ENCODE data around the gene ANO7. TPM values are rescaled to one million over a fixed set of nuclear protein-coding genes. Genes with fewer than 3 reads are reported as not detected.

ANO7 gene
- total and polyA plus RNA-seq, 7 donors, result 0.41 to 39.2 (median 3.9) TPM; not detected in 2

DNA sequence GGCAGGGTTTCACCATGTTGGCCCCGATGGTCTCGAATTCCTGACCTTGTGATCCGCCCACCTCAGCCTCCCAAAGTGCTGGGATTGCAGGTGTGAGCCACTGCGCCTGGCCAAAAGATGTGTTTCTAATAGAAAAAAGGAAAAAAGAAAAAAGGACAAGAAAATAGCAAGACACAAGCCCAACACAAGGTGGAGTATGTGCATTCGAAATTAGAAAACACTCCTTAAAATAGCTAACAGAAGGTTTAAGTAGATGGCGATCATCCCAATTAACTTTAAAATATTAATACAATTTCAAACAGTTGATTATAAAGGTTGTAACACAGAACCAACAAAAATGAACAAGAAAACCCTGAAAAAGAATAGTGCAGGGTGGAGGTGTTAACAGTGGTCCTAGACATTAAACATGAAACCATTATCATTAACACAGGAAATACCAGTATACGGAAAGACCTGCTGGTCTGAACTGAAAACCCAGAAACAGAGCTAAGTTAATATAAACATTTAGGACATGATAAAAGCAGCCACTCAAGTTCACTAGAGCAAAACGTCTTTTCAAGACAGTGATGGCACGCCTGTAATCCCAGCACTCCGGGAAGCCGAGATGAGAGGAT is 69.0 kb downstream of the ANO7 start:
- no peaks in the 10 kb centered on the region for H3K27me3 ChIP-seq
- H3K9me3 ChIP-seq, result no peaks in the 10 kb centered on the region
- no peak for DNase-seq
- TF ChIP-seq POLR2A (IDR thresholded peaks at IDR 0.05), result no peak
- TF ChIP-seq POLR2AphosphoS5 (IDR thresholded peaks at IDR 0.05), result no peak
- TF ChIP-seq, protein P1, sequence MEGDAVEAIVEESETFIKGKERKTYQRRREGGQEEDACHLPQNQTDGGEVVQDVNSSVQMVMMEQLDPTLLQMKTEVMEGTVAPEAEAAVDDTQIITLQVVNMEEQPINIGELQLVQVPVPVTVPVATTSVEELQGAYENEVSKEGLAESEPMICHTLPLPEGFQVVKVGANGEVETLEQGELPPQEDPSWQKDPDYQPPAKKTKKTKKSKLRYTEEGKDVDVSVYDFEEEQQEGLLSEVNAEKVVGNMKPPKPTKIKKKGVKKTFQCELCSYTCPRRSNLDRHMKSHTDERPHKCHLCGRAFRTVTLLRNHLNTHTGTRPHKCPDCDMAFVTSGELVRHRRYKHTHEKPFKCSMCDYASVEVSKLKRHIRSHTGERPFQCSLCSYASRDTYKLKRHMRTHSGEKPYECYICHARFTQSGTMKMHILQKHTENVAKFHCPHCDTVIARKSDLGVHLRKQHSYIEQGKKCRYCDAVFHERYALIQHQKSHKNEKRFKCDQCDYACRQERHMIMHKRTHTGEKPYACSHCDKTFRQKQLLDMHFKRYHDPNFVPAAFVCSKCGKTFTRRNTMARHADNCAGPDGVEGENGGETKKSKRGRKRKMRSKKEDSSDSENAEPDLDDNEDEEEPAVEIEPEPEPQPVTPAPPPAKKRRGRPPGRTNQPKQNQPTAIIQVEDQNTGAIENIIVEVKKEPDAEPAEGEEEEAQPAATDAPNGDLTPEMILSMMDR (IDR thresholded peaks at IDR 0.05), result peak in 1 of 4 experiments; percentile 14
- TF ChIP-seq EP300 (IDR thresholded peaks at IDR 0.05), result no peak
- H3K4me1 ChIP-seq, result peaks cover 0 to 7% (median 0%) of the 10 kb centered on the region in 4 donors
- no peak overlapping the region for H3K4me3 ChIP-seq
- intact Hi-C loops (cut with DNase I), result no loop called here
- no peak overlapping the region for H3K27ac ChIP-seq
- peaks cover 47 to 99% (median 71%) of the 10 kb centered on the region in 4 donors for H3K36me3 ChIP-seq
- 86 to 89% methylated on average over 11 of the region's 11 CpGs for WGBS, 2 donors

DNA sequence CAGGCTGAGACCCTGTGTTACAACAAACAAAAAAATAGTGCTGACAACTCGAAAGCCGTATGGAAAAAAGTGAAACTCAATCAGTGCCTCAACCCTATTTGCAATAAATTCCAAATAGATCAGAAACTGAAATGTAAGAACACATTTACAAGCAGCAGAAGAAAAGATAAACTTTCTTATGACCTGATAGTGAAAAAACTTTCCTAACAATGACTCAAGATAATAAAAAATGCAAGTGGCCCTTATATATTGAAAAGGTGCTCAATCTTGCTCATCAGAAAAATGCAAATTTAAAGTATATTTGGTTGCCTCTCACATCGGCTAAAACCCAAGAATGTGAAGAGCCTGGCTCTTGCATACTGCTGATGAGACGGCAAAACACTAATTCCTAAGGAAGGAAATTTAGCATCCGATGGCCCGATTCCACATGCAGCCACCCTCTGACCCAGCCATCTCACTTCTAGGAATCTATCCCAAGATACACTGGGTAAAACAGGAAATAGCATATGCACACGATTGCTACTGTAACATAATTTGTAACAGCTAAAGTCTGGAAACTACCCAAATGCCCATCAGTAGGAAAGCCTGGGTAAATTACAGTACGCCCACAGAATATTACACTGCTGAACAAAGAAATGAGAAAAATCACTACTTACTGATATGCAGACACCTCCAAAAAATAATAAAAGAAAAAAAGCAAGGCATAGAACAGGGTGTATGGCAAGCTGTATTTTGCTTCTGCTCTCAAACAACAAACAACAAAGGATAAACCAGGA is 70.2 kb downstream of the ANO7 start:
- no peak overlapping the region for H3K27ac ChIP-seq
- DNase-seq, result no peak
- H3K9me3 ChIP-seq, result no peaks in the 10 kb centered on the region
- peaks cover 0 to 7% (median 1%) of the 10 kb centered on the region in 4 donors for H3K4me1 ChIP-seq
- no peak overlapping the region for H3K4me3 ChIP-seq
- TF ChIP-seq, protein P1 (IDR thresholded peaks at IDR 0.05), result no peak
- no peak for TF ChIP-seq EP300 (IDR thresholded peaks at IDR 0.05)
- TF ChIP-seq POLR2AphosphoS5 (IDR thresholded peaks at IDR 0.05), result no peak
- WGBS, 2 donors, result 77 to 84% methylated on average over 8 of the region's 8 CpGs
- peaks cover 50 to 99% (median 71%) of the 10 kb centered on the region in 4 donors for H3K36me3 ChIP-seq
- intact Hi-C loops (cut with DNase I), result no loop called here
- H3K27me3 ChIP-seq, result no peaks in the 10 kb centered on the region

DNA sequence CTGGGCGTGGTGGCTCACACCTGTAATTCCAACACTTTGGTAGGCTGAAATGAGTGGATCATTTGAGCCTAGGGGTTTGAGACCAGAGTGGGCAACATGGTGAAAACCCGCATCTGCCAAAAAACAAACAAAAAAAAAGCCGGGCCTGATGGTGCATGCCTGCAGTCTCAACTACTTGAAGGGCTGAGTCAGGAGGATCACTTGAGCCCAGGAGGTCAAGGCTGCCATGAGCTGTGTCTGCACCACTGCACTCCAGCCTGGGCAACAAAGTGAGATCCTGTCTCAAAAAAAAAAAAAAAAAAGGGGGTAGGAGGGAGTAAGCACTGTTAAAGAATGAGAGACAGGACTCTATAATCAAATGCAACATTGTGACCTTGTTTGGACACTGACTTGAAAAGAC is 72.4 kb downstream of the ANO7 start:
- Histone ChIP-seq H3K36me3 (peaks cover 37 to 99% (median 65%) of the 10 kb centered on the region in 4 donors), H3K9me3 (no peaks in the 10 kb centered on the region), H3K4me3 (no peak overlapping the region), H3K27me3 (no peaks in the 10 kb centered on the region), H3K27ac (no peak overlapping the region), H3K4me1 (peaks cover 0 to 7% (median 1%) of the 10 kb centered on the region in 4 donors)
- no peak for TF ChIP-seq POLR2A (IDR thresholded peaks at IDR 0.05)
- no peak for TF ChIP-seq POLR2AphosphoS5 (IDR thresholded peaks at IDR 0.05)
- no peak for TF ChIP-seq EP300 (IDR thresholded peaks at IDR 0.05)
- TF ChIP-seq, protein P1 (IDR thresholded peaks at IDR 0.05), result no peak
- 95 to 97% methylated on average over 3 of the region's 3 CpGs for WGBS, 2 donors
- intact Hi-C loops (cut with DNase I), result no loop called here
- no peak for DNase-seq

DNA sequence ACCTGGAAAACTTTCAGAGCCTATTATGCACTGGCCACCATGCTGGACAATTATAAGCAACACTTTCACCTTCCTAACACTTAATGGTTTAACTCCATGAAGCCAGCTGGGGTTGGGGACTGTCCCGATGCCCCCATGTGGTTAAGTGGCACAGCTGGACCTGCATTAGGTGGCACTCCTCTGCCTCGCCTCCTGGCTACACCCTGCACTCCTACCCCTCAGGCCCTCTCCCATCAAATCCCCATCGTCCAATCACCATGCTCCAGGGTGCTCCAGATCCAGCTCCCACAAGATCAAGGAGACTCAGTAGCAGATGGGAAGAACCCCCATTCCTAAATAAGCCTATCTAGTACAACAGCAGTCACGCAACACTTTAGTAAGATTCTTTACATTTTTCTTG is 73.2 kb downstream of the ANO7 start:
- no peak for DNase-seq
- Histone ChIP-seq H3K9me3 (no peaks in the 10 kb centered on the region), H3K36me3 (peaks cover 30 to 99% (median 65%) of the 10 kb centered on the region in 4 donors), H3K27ac (no peak overlapping the region), H3K27me3 (no peaks in the 10 kb centered on the region), H3K4me1 (peaks cover 0 to 7% (median 1%) of the 10 kb centered on the region in 4 donors), H3K4me3 (no peak overlapping the region)
- 90 to 91% methylated on average over 4 of the region's 4 CpGs for WGBS, 2 donors
- intact Hi-C loops (cut with DNase I), result no loop called here
- TF ChIP-seq POLR2A (IDR thresholded peaks at IDR 0.05) (no peak), EP300 (IDR thresholded peaks at IDR 0.05) (no peak), POLR2AphosphoS5 (IDR thresholded peaks at IDR 0.05) (no peak)
- TF ChIP-seq, protein P1 (IDR thresholded peaks at IDR 0.05), result no peak

Measured in sigmoid colon (tissue), 7 donors.